ENCODE results near the gene WWC1. TPM values are rescaled to one million over a fixed set of nuclear protein-coding genes. Genes with fewer than 3 reads are reported as not detected.
A peak's percentile ranks its signal among the peaks of the same experiment; 100 is the strongest.

Gene WWC1
- total RNA-seq, 2 donors from 2014 or later: 45.3 to 52.6 TPM

DNA sequence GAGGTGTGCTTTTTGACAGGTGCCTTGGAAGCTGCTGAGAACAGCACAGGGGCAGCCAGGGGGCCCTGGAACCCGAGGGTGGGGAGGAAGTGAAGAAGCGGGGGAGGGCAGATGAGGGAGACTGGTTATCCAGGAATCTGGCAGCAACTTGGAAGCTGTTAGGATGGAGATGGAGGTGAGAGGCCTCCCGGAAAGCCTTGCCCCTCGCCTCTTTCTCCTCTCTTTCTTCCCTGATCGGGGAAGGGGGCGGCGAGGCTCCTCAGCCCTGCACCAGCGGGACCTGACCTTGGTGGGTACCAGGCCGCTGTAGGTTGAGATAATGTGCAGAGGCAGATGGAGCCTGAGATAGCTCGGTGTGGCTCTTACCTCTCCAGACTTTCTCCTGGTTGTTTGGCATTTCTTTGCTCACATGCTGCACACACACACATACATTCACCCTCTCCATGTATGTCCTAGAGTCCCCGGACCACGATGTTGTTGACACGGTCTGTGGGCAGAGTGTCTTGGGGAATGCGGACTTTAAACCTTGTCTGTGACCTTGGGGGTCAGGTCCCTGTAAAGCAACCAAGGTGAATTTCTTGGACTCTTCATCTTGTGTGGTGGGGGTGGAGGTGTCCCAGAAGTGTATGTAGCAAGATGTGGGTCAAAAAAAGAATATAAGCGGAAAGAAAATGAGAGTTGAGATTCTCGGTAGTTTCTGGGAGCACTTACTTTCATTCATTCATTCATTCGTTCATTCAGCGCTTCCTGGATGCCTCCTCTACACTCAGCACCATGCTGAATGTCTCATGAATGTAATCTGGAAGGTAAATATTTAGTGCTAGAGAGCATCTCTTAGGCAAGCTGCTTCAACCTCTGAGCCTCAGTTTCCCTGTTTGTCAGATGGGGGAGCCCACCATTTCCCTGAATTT lies 1.6 kb downstream of the WWC1 start:
- TF ChIP-seq, protein P1, sequence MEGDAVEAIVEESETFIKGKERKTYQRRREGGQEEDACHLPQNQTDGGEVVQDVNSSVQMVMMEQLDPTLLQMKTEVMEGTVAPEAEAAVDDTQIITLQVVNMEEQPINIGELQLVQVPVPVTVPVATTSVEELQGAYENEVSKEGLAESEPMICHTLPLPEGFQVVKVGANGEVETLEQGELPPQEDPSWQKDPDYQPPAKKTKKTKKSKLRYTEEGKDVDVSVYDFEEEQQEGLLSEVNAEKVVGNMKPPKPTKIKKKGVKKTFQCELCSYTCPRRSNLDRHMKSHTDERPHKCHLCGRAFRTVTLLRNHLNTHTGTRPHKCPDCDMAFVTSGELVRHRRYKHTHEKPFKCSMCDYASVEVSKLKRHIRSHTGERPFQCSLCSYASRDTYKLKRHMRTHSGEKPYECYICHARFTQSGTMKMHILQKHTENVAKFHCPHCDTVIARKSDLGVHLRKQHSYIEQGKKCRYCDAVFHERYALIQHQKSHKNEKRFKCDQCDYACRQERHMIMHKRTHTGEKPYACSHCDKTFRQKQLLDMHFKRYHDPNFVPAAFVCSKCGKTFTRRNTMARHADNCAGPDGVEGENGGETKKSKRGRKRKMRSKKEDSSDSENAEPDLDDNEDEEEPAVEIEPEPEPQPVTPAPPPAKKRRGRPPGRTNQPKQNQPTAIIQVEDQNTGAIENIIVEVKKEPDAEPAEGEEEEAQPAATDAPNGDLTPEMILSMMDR (IDR thresholded peaks at IDR 0.05): no peak
- no peak for TF ChIP-seq POLR2A (IDR thresholded peaks at IDR 0.05)
- no peak for TF ChIP-seq POLR2AphosphoS5 (IDR thresholded peaks at IDR 0.05)
- Histone ChIP-seq H3K9me3 (no peaks in the 10 kb centered on the region), H3K4me3 (peak overlapping the region; percentile 50 to 68), H3K27me3 (replicated peaks; ENCODE audit: insufficient read depth) (no peaks in the 10 kb centered on the region), H3K27ac (peak overlapping the region; percentile 82 to 84), H3K4me1 (replicated peaks) (no peaks in the 10 kb centered on the region), H3K36me3 (no peaks in the 10 kb centered on the region)
- intact Hi-C loops (cut with DNase I): no loop called here
- 50% methylated on average over 18 of the region's 18 CpGs for WGBS
- DNase-seq (ENCODE audit: low spot score): no peak

DNA sequence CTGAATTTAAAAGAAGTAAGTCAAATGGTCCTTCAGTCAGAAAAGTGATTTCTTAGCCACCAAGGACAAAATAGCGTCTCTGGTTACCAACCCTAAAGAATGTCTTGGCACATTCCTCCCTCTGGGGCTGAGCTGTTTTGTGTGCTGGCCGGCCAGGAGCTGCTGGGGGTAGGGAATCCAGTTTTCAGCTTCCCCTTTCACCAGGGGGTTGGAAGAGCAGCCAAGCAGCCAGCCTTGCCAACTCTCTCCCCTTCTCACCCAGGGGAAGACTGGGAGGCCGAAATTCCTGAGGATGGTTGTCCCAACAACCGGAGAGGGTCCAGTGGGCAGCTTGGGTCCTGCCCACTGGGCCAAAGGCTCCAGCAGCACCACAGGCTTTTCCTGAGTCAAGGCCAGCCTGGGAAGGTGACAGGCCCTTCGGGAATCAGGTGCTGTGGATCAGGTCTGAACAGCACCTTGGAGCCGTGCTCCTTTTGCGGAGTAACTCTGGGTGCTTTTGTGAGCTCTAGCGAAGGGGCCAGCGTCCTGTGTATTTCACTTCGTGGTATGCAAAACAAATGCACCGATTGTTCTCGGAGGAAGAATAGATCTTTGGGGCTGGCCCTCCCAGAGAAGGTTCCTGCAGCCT lies 4.2 kb downstream of the WWC1 start:
- no peaks in the 10 kb centered on the region for H3K36me3 ChIP-seq
- 26% methylated on average over 12 of the region's 12 CpGs for WGBS
- DNase-seq (ENCODE audit: low spot score): peak; percentile 67
- H3K4me1 ChIP-seq (replicated peaks): no peaks in the 10 kb centered on the region
- peak overlapping the region; percentile 77 to 79 for H3K27ac ChIP-seq
- intact Hi-C loops (cut with DNase I): no loop called here
- TF ChIP-seq POLR2A (IDR thresholded peaks at IDR 0.05): no peak
- TF ChIP-seq POLR2AphosphoS5 (IDR thresholded peaks at IDR 0.05): peak; percentile 54
- TF ChIP-seq, protein P1 (IDR thresholded peaks at IDR 0.05): peak in 3 of 4 experiments; percentile 29 to 66 (median 66)
- no peaks in the 10 kb centered on the region for H3K27me3 ChIP-seq (replicated peaks; ENCODE audit: insufficient read depth)
- no peaks in the 10 kb centered on the region for H3K9me3 ChIP-seq
- peak overlapping the region in 1 of 2 donors; percentile 3 for H3K4me3 ChIP-seq

DNA sequence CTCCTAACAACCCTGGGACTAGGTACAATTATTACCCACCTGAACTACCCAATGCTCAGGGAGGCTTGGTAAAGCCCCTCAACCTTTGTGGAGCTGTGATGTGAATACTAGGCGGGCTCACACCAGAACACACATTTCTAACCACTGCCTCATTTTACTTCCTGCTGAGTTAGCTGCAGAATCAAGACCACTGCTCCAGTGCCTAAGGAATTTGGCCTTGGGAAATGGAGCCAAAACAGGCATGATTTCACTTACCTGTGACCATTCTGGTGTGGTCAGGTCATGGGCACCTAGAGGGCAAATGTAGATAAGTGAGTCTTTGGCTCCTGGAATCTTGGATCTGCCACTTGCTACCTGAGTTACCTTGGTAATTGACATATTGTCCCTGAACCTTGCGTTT lies 5.2 kb downstream of the WWC1 start:
- no peaks in the 10 kb centered on the region for H3K36me3 ChIP-seq
- DNase-seq (ENCODE audit: low spot score): no peak
- intact Hi-C loops (cut with DNase I): no loop called here
- TF ChIP-seq POLR2AphosphoS5 (IDR thresholded peaks at IDR 0.05) (no peak), POLR2A (IDR thresholded peaks at IDR 0.05) (no peak)
- TF ChIP-seq, protein P1 (IDR thresholded peaks at IDR 0.05): no peak
- no peaks in the 10 kb centered on the region for H3K9me3 ChIP-seq
- no peaks in the 10 kb centered on the region for H3K4me1 ChIP-seq (replicated peaks)
- no peak overlapping the region for H3K4me3 ChIP-seq
- 95% methylated on average over 2 of the region's 2 CpGs for WGBS
- H3K27ac ChIP-seq: peak overlapping the region in 1 of 2 donors; percentile 77
- no peaks in the 10 kb centered on the region for H3K27me3 ChIP-seq (replicated peaks; ENCODE audit: insufficient read depth)

DNA sequence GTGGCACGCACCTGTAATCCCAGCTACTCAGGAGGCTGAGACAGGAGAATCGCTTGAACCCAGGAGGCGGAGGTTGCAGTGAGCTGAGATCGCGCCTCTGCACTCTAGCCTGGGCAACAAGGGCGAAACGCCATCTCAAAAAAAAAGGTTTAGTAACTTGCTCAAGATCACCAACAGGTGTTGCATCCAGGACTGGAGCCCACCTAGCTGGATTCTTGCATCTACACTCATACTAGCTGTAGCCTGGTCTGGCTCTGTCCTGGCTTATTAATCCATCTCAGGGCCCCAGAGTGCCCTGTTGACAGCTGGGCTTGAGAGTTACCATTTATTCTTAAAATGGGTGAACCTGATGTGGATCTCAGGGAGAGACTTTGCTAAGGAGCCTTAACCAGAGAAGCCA lies 7.5 kb downstream of the WWC1 start:
- Histone ChIP-seq H3K4me1 (replicated peaks) (no peaks in the 10 kb centered on the region), H3K9me3 (no peaks in the 10 kb centered on the region), H3K27ac (no peak overlapping the region), H3K4me3 (no peak overlapping the region), H3K27me3 (replicated peaks; ENCODE audit: insufficient read depth) (no peaks in the 10 kb centered on the region), H3K36me3 (no peaks in the 10 kb centered on the region)
- TF ChIP-seq POLR2AphosphoS5 (IDR thresholded peaks at IDR 0.05) (no peak), POLR2A (IDR thresholded peaks at IDR 0.05) (no peak)
- TF ChIP-seq, protein P1 (IDR thresholded peaks at IDR 0.05): no peak
- DNase-seq (ENCODE audit: low spot score): no peak
- 92% methylated on average over 7 of the region's 7 CpGs for WGBS
- intact Hi-C loops (cut with DNase I): no loop called here
